Measurements from ENCODE around the gene MEFV. TPM values are rescaled to one million over a fixed set of nuclear protein-coding genes. Genes with fewer than 3 reads are reported as not detected.
"Not testable (repeated sequence)": the region's sequence is repeated elsewhere in the genome, so short reads cannot be mapped to it uniquely, and the experiment has no call there.

MEFV gene
- total RNA-seq, 1 donor from 2014 or later = 0.10 TPM

- no peak for DNase-seq (ENCODE audit: low read depth)
Observed at GRCh38 chr16:3215601-3216262, 40.7 kb downstream of the MEFV start.

DNA sequence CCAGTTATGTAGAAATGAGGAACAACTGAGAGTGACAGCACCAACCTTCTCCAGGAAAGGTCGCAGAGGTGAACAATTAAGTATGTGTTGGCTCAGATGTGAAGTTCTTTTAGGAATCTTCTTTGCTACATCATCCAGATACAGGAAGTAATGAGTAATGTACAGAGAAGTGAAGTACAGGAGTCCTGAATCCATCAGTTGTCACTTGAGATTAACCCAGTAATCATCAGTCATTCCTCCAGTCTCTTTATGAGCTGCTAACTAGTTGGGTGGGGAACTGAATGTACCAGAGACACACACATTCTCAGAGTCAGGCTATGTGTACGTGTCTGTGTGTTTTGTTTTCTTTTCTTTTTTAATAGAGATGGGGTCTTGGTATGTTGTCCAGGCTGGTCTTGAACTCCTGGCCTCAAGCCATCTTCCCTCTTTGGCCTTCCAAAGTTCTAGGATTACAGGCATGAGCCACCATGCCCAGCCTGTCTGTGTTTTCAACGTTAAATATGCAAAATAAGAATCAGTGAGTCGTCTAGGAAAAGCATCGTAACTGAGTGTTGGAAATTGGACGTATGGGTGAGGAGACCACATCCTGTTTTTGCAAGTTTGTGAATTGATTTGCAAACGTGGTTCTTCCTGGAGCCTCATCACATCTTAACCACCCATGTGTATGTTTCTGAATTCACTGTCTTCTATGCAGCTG lies 41.4 kb downstream of the MEFV start:
- no peak for DNase-seq (ENCODE audit: low read depth)

DNA sequence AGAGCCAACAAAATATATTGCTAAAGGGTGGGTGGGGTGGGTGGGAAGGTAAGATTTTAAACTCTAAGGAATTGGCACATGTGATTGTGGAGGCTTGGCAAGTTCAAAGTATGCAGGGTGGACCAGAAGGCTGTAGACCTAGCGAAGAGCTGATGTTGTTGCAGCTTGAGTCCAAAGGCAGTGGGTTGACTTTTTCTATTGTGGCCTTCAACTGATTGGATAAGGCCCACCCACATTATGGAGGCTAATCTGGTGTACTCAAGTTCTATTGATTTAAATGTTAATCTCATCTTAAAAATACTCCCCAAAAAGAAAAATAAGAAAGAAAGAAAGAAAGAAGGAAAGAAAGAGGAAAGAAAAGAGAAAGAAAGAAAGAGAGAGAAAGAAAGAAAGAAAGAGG lies 43.9 kb downstream of the MEFV start:
- no peak for DNase-seq (ENCODE audit: low read depth)

- no peak for DNase-seq (ENCODE audit: low read depth)
Observed at GRCh38 chr16:3212006-3212405, 44.4 kb downstream of the MEFV start.

- DNase-seq (ENCODE audit: low read depth) = no peak
Observed at GRCh38 chr16:3207086-3207953, 49.1 kb downstream of the MEFV start.

- DNase-seq (ENCODE audit: low read depth) = not testable (repeated sequence)
Observed at GRCh38 chr16:3205939-3206338, 50.5 kb downstream of the MEFV start.

- no peak for DNase-seq (ENCODE audit: low read depth)
Observed at GRCh38 chr16:3202903-3203539, 53.4 kb downstream of the MEFV start.

- DNase-seq (ENCODE audit: low read depth) = no peak
Observed at GRCh38 chr16:3198334-3199072, 57.9 kb downstream of the MEFV start.

DNA sequence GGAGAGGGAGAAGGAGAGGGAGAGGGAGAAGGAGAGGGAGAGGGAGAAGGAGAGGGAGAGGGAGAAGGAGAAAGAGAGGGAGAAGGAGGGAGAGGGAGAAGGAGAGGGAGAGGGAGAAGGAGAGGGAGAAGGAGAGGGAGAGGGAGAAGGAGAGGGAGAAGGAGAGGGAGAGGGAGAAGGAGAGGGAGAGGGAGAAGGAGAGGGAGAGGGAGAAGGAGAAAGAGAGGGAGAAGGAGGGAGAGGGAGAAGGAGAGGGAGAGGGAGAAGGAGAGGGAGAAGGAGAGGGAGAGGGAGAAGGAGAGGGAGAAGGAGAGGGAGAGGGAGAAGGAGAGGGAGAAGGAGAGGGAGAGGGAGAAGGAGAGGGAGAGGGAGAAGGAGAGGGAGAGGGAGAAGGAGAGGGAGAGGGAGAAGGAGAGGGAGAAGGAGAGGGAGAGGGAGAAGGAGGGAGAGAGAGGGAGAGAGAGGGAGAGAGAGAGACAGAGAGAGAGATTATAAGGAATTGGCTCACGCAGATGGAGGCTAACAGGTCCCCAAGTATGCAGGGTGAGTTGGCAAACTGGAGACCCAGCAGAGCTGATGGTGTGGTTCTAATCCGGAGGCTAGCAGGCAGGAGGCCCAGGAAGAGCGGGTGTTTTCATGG lies 58.6 kb downstream of the MEFV start:
- not testable (repeated sequence) for DNase-seq (ENCODE audit: low read depth)

GRCh38 chr16:3195975-3196374 lies 60.5 kb downstream of the MEFV start:
- no peak for DNase-seq (ENCODE audit: low read depth)

- DNase-seq (ENCODE audit: low read depth) = no peak
Observed at GRCh38 chr16:3194792-3195191, 61.6 kb downstream of the MEFV start.

DNA sequence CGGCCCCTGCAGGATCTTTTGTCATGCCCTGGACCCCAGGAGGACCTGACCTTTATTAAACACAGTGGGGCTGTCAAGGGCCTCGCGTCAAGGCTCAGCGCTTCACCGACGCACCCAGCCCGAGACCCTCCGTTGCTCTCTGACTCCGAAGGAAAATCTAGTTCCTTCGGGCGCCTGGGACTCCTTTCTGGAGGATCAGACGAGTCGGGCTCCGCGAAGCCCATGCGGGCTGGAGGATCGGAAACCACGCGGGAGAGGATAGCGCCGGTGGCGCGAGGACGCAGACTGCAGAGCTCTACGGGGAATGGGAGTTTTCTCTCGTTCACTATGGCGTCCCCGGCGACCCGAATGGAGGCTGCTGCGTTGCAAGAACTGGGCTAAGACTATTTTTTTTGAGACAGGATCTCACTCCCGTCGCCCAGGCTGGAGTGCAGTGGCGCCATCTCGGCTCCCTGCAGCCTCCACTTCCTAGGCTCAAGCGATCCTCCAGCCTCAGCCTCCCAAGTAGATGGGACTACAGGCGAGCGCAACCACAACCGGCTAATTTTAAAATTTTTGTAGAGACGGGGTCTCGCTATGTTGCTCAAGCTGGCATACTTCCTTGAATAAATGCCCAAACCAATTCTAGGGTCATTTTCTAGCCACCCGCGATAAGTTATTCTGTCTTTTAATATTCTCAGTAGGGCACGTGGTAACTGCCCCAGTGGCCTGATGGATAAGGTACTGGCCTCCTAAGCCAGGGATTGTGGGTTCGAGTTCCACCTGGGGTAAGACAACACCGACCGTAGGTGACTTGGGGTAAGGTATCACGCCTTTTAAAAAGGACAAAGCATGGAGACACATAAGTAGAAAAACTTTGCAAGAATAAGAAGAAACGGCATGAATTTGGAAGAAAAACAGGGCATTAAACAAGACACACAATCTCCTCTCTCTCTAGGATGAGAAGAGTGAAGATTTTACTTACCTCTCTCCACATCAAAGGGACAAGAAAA lies 62.9 kb downstream of the MEFV start:
- no peak for DNase-seq (ENCODE audit: low read depth)

GRCh38 chr16:3192476-3193019 lies 63.9 kb downstream of the MEFV start:
- DNase-seq (ENCODE audit: low read depth) = no peak

Other genes with a start within 250 kb of the MEFV start
- 0.20 and 0.35 TPM in 2 replicates for gene CLDN9, start 243.7 kb downstream of the MEFV start, total RNA-seq
- 0.70 and 26.6 TPM in 2 replicates for gene CLDN6, start 238.4 kb downstream of the MEFV start, total RNA-seq
- 196 and 480 TPM in 2 replicates for gene TNFRSF12A, start 236.3 kb downstream of the MEFV start, total RNA-seq
- 8.5 and 13.0 TPM in 2 replicates for gene HCFC1R1, start 232.7 kb downstream of the MEFV start, total RNA-seq
- gene THOC6, start 232.6 kb downstream of the MEFV start, total RNA-seq = 13.5 and 13.7 TPM in 2 replicates
- gene BICDL2, start 219.7 kb downstream of the MEFV start, total RNA-seq = 0.30 and 8.3 TPM in 2 replicates
- under 0.01 and 0.10 TPM in 2 replicates for gene MMP25, start 210.1 kb downstream of the MEFV start, total RNA-seq
- 261 and 520 TPM in 2 replicates for gene IL32, start 191.0 kb downstream of the MEFV start, total RNA-seq
- gene ZSCAN10, start 157.3 kb downstream of the MEFV start, total RNA-seq = not detected in 2 replicates
- 15.2 and 20.5 TPM in 2 replicates for gene ZNF205, start 144.0 kb downstream of the MEFV start, total RNA-seq
- gene ZNF213, start 121.6 kb downstream of the MEFV start, total RNA-seq = 6.1 and 19.3 TPM in 2 replicates
- gene OR1F1, start 68.4 kb downstream of the MEFV start, total RNA-seq = not detected in 2 replicates
- 13.4 and 13.7 TPM in 2 replicates for gene ZNF200, start 21.5 kb downstream of the MEFV start, total RNA-seq
- gene ZNF263, start 26.9 kb upstream of the MEFV start, total RNA-seq = 52.7 and 59.0 TPM in 2 replicates
- 3.1 and 4.9 TPM in 2 replicates for gene TIGD7, start 48.8 kb upstream of the MEFV start, total RNA-seq
- gene ZNF75A, start 48.9 kb upstream of the MEFV start, total RNA-seq = 8.5 and 28.2 TPM in 2 replicates
- 0.15 TPM in 1 of 2 replicates, not detected in the other for gene OR2C1, start 99.3 kb upstream of the MEFV start, total RNA-seq
- 20.5 and 20.7 TPM in 2 replicates for gene ZSCAN32, start 144.4 kb upstream of the MEFV start, total RNA-seq
- gene ZNF174, start 144.6 kb upstream of the MEFV start, total RNA-seq = 2.8 and 7.0 TPM in 2 replicates
- 3.0 and 3.3 TPM in 2 replicates for gene ZNF597, start 186.9 kb upstream of the MEFV start, total RNA-seq
- gene NAA60, start 187.0 kb upstream of the MEFV start, total RNA-seq = 6.4 and 34.9 TPM in 2 replicates
- not detected in 2 replicates for gene C16orf90, start 238.9 kb upstream of the MEFV start, total RNA-seq
- gene CLUAP1, start 244.4 kb upstream of the MEFV start, total RNA-seq = 10.1 and 49.9 TPM in 2 replicates

Data from renal cortical epithelial cell (primary cell).